Suprapubic skin (tissue), 4 donors: ENCODE results near the gene MBD4. TPM values are rescaled to one million over a fixed set of nuclear protein-coding genes. Genes with fewer than 3 reads are reported as not detected.

Experiments used
- DNase-seq, 2 donors: peaks; one replicate each; pipeline ENCODE4 v3.0.0-alpha.2; 2019; ENCODE audit warnings: low spot score in 2 of 2
- H3K27ac ChIP-seq: fragments of 200-600 bp; sonication (generic); one replicate; pipeline ENCODE4 v1.5.1; 2019
- H3K27me3 ChIP-seq: fragments of 200-600 bp; sonication (generic); one replicate; pipeline ENCODE4 v1.5.1; 2019
- H3K36me3 ChIP-seq: fragments of 200-600 bp; sonication (generic); one replicate; pipeline ENCODE4 v1.5.1; 2019
- H3K4me1 ChIP-seq: fragments of 200-600 bp; sonication (generic); one replicate; pipeline ENCODE4 v1.5.1; 2019
- H3K4me3 ChIP-seq: fragments of 200-600 bp; sonication (generic); one replicate; pipeline ENCODE4 v1.5.1; 2019; ENCODE audit warnings: mild to moderate bottlenecking
- H3K9me3 ChIP-seq: fragments of 200-600 bp; sonication (generic); one replicate; pipeline ENCODE4 v1.5.1; 2019
- EP300 ChIP-seq: sonication (generic); formaldehyde crosslinking; IDR thresholded peaks from one replicate; pipeline ENCODE4 v1.6.1; 2017; ENCODE audit warnings: antibody characterized with exemption
- POLR2A ChIP-seq, 2 donors: fragments of 450-650 bp; IDR thresholded peaks; one replicate each; pipeline ENCODE4 v1.6.1; 2017; ENCODE audit warnings: antibody characterized with exemption in 2 of 2, mild to moderate bottlenecking in 2 of 2, moderate library complexity in 2 of 2
- POLR2AphosphoS5 ChIP-seq, 3 donors: sonication (generic); formaldehyde crosslinking; IDR thresholded peaks; one replicate each; pipeline ENCODE4 v1.6.1; 2017; ENCODE audit warnings: antibody characterized with exemption in 3 of 3
- WGBS: methylation state at CpG from one replicate; pipeline ENCODE4 v1.1.5; 2018; 5-methylcytosine and 5-hydroxymethylcytosine counted together
- total RNA-seq, 4 donors: library from RNA; depleted of rRNA; stranded (reverse); fragments of >200 nt; gene quantifications; one replicate each; pipeline ENCODE4 v1.1.0, GENCODE V29; 2016
- TF ChIP-seq, protein P1 (sequence below), 2 donors: fragments of 200-600 bp in 1 of 2; fragments of 450-650 bp in 1 of 2; sonication (generic) in 1 of 2; IDR thresholded peaks; one replicate each; pipeline ENCODE4 v1.5.1; 2016 to 2019; ENCODE audit warnings: antibody characterized with exemption in 2 of 2, mild to moderate bottlenecking in 1 of 2, moderate library complexity in 1 of 2

MBD4 gene
- total RNA-seq, 4 donors from 2014 or later = 14.8 to 42.5 (median 24.0) TPM

DNA sequence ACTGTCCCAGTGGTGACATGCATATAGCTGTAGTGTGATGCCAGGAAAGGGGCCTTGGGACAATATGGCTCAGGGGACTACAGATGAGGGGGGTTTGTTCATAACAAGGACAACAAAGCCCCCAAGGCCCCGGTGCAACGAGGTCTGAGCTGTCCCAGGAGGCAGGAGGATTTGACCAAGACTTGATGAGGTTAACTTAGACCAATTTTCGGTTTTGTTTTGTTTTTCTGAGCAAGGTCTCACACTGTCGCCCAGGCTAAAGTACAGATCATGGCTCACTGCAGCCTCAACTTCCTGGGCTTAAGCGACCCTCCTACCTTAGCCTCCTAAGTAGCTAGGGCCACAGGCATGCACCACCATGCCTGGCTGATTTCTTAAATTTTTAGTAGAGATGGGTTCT lies 35.1 kb downstream of the MBD4 start:
- no peaks in the 10 kb centered on the region for H3K27me3 ChIP-seq
- no peaks in the 10 kb centered on the region for H3K9me3 ChIP-seq
- DNase-seq = no peak
- no peak for TF ChIP-seq POLR2AphosphoS5 (IDR thresholded peaks at IDR 0.05)
- TF ChIP-seq EP300 = no peak
- no peak for TF ChIP-seq POLR2A (IDR thresholded peaks at IDR 0.05)
- TF ChIP-seq, protein P1, sequence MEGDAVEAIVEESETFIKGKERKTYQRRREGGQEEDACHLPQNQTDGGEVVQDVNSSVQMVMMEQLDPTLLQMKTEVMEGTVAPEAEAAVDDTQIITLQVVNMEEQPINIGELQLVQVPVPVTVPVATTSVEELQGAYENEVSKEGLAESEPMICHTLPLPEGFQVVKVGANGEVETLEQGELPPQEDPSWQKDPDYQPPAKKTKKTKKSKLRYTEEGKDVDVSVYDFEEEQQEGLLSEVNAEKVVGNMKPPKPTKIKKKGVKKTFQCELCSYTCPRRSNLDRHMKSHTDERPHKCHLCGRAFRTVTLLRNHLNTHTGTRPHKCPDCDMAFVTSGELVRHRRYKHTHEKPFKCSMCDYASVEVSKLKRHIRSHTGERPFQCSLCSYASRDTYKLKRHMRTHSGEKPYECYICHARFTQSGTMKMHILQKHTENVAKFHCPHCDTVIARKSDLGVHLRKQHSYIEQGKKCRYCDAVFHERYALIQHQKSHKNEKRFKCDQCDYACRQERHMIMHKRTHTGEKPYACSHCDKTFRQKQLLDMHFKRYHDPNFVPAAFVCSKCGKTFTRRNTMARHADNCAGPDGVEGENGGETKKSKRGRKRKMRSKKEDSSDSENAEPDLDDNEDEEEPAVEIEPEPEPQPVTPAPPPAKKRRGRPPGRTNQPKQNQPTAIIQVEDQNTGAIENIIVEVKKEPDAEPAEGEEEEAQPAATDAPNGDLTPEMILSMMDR (IDR thresholded peaks at IDR 0.05) = no peak
- no peaks in the 10 kb centered on the region for H3K36me3 ChIP-seq
- no peak overlapping the region for H3K4me3 ChIP-seq
- WGBS = 85% methylated on average over 5 of the region's 5 CpGs
- H3K27ac ChIP-seq = no peak overlapping the region
- H3K4me1 ChIP-seq = peaks cover 2% of the 10 kb centered on the region

DNA sequence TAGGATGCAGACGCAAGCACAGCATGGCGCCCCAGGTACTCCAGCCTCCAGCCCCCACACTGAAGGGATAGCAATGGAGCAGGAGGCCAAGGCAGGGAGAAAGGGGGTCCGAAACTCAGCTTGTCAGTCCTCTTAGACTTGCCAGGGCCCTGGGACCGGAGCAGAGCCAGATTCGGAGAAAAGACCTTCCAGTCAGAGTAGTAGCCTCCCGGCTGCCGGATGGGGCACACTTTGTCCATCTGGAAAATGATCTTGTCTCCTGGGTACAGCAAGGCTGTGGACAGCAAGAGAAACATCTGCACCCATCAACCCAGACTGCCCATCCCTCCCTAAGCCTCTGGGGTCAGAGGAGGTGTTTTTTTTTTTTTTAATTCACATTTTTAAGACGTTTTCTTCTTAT lies 35.6 kb downstream of the MBD4 start:
- Histone ChIP-seq H3K36me3 (no peaks in the 10 kb centered on the region), H3K27me3 (no peaks in the 10 kb centered on the region), H3K4me1 (peaks cover 2% of the 10 kb centered on the region), H3K27ac (no peak overlapping the region), H3K4me3 (no peak overlapping the region), H3K9me3 (no peaks in the 10 kb centered on the region)
- no peak for TF ChIP-seq EP300
- WGBS = 75% methylated on average over 6 of the region's 8 CpGs
- no peak for DNase-seq

DNA sequence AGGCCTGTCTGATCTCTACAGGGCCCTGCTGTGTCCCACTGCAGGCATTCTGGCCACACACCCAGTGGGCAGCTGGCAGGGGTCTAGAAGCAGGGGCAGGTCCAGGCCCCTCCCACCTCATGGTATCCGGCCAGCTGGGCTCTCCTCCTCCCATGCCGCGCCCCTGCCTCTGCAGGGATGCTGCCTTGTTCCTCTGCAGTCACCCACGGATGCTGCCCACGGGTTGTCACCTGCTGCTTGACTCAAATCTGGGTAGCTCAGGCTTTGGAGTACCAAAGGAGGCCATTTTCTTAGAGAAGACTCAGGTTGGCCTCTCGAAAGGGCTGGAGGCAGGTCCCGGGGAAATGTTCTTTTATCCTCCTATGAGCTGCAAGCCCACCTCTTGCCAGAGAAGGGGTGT lies 36.3 kb downstream of the MBD4 start:
- no peak for TF ChIP-seq EP300
- Histone ChIP-seq H3K36me3 (no peaks in the 10 kb centered on the region), H3K27me3 (no peaks in the 10 kb centered on the region), H3K4me1 (peaks cover 5% of the 10 kb centered on the region), H3K27ac (no peak overlapping the region), H3K4me3 (no peak overlapping the region), H3K9me3 (no peaks in the 10 kb centered on the region)
- DNase-seq = no peak
- 86% methylated on average over 7 of the region's 7 CpGs for WGBS

DNA sequence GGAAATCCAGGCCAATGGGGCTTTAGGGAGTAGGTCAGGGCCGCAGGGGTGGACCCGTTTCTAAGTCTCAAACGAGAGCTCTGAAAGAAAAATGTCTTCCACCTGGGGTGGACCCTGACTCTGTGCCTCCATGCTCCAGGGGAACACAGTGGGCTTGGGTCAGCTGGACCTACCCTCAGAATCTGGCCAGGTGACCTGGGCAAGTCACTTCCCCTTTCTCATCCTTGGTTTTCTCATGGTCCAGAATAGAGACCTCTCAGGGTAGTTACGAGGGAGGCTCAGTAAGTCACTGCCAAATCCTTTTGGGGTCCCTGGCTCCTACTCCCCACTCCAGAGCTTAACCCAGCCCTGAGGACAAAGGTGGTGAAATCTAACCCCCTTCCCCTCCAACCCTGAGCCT lies 37.1 kb downstream of the MBD4 start:
- Histone ChIP-seq H3K4me3 (no peak overlapping the region), H3K4me1 (peaks cover 13% of the 10 kb centered on the region), H3K9me3 (no peaks in the 10 kb centered on the region), H3K27me3 (no peaks in the 10 kb centered on the region), H3K36me3 (no peaks in the 10 kb centered on the region), H3K27ac (no peak overlapping the region)
- DNase-seq = no peak
- TF ChIP-seq, protein P1 (IDR thresholded peaks at IDR 0.05) = no peak
- no peak for TF ChIP-seq EP300
- TF ChIP-seq POLR2AphosphoS5 (IDR thresholded peaks at IDR 0.05) = no peak
- TF ChIP-seq POLR2A (IDR thresholded peaks at IDR 0.05) = no peak
- WGBS = 86% methylated on average over 4 of the region's 4 CpGs

DNA sequence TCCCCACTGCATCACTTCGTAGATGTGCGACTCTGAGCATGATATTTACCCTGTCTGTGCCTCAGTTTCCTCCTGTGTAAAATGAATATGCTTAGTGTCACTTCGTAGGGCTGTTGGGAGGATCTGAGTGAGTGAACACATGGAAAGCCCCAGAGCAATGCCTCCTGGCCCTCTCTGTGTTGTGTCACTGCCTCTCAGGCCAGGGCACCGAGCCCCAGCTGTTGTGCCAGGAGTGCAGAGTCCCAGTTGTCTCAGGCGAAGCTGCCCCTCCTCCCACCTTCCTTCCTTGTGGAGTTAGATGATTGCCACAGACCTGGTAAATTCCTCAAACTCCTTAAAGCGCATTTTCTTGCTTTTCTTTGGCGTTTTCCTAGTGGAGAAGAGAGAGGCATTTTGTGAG lies 37.5 kb downstream of the MBD4 start:
- Histone ChIP-seq H3K36me3 (no peaks in the 10 kb centered on the region), H3K27ac (no peak overlapping the region), H3K27me3 (no peaks in the 10 kb centered on the region), H3K4me3 (no peak overlapping the region), H3K9me3 (no peaks in the 10 kb centered on the region), H3K4me1 (peaks cover 17% of the 10 kb centered on the region)
- 89% methylated on average over 7 of the region's 7 CpGs for WGBS
- TF ChIP-seq POLR2A (IDR thresholded peaks at IDR 0.05) = no peak
- TF ChIP-seq, protein P1 (IDR thresholded peaks at IDR 0.05) = no peak
- no peak for TF ChIP-seq EP300
- TF ChIP-seq POLR2AphosphoS5 (IDR thresholded peaks at IDR 0.05) = no peak
- DNase-seq = no peak

DNA sequence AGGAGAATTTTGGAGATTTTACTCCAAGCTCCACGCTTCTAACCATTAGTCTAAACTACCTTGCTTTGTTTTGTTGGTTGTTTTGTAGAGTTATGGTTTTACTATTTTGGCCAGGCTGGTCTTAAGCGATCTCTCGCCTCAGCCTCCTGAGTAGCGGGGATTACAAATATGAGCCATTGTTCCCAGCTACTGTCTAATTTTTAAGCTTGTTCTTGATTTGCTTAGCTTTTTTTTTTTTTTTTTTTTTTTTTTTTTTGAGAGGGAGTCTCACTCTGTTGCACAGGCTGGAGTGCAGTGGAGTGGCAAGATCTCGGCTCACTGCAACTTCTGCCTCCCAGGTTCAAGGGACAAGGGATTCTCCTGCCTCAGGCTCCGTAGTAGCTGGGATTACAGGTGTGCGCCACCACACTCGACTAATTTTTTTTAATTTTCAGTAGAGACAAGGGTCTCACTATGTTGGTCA lies 39.8 kb downstream of the MBD4 start:
- Histone ChIP-seq H3K4me3 (peak overlapping the region; percentile 71), H3K36me3 (peaks cover 5% of the 10 kb centered on the region), H3K4me1 (peaks cover 32% of the 10 kb centered on the region), H3K27me3 (no peaks in the 10 kb centered on the region), H3K9me3 (no peaks in the 10 kb centered on the region), H3K27ac (peak overlapping the region; percentile 91)
- DNase-seq = no peak
- WGBS = 64% methylated on average over 8 of the region's 8 CpGs
- TF ChIP-seq POLR2A (IDR thresholded peaks at IDR 0.05) = no peak
- TF ChIP-seq, protein P1 (IDR thresholded peaks at IDR 0.05) = no peak
- TF ChIP-seq EP300 = no peak
- TF ChIP-seq POLR2AphosphoS5 (IDR thresholded peaks at IDR 0.05) = no peak
